Ovary (tissue), 3 donors: ENCODE data around the gene FTO.

ENCODE experiments used
- CTCF ChIP-seq, 3 donors: fragments of 450-650 bp in 2 of 3; fragments of 200-600 bp in 1 of 3; IDR thresholded peaks; one replicate each; pipeline versions ENCODE4 v1.5.1 to v1.8.0; 2016 to 2022; ENCODE audit warnings: antibody characterized with exemption in 3 of 3, mild to moderate bottlenecking in 1 of 3
- POLR2A ChIP-seq: fragments of 450-650 bp; IDR thresholded peaks from one replicate; pipeline ENCODE4 v1.6.1; 2017; ENCODE audit warnings: antibody characterized with exemption, mild to moderate bottlenecking, moderate library complexity
- donor health status: DM: no; HTN: no; CAD: no.

- no peak for TF ChIP-seq CTCF (IDR thresholded peaks at IDR 0.05)
- TF ChIP-seq POLR2A, result no peak
Measured at GRCh38 chr16:54009464-54010176, 305.7 kb downstream of the FTO start.
